ENCODE data around the gene RABGAP1.
"Not testable (repeated sequence)": the region's sequence is repeated elsewhere in the genome, so short reads cannot be mapped to it uniquely, and the experiment has no call there.

RABGAP1 gene

DNA sequence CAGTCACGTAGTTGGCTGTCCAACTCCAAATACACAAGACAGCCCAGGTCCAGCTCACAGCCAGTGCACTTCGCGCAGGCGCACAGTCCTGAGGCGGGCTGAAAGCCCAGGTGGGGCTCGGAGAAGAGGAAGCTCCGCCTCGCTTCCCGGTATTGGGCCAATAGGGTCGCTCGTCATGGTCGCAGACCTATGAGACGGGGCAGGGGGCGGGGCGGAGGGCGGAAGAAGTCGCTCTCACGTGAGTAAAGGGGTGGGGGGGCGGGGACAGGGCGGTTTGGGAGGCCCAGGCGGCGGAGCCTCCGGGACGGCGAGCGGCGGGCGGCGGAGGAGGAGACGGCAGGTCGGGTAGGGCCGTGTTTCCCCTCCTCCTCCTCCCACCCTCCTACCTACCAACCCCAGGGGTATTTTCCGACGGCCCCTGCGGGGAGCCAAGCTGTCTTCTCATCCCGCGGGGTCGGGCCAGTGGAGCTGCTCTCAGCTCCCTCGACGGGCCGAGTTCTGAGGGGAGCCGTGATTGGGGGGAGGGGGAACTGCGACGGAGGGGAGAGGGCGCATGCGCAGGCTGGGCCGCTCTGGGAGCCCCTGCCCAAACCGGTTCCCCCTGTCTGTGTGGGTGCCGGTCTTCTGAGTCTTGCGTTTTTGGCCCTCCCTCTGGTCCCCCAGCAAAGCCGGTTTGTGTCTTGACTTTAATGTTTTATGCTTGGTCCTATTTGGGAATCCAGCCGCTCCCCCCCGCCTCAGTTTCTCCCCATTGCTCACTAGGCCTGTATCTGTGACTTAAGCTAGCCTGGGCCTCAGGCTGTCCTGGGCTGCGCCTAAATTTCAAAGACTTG lies at the start of gene RABGAP1:
TSS of gene RABGAP1 (plus strand) at position 272 of the 833 bp plus-strand sequence. CDS start 16,040 bp downstream, outside the sequence.
- TF ChIP-seq, protein P1, sequence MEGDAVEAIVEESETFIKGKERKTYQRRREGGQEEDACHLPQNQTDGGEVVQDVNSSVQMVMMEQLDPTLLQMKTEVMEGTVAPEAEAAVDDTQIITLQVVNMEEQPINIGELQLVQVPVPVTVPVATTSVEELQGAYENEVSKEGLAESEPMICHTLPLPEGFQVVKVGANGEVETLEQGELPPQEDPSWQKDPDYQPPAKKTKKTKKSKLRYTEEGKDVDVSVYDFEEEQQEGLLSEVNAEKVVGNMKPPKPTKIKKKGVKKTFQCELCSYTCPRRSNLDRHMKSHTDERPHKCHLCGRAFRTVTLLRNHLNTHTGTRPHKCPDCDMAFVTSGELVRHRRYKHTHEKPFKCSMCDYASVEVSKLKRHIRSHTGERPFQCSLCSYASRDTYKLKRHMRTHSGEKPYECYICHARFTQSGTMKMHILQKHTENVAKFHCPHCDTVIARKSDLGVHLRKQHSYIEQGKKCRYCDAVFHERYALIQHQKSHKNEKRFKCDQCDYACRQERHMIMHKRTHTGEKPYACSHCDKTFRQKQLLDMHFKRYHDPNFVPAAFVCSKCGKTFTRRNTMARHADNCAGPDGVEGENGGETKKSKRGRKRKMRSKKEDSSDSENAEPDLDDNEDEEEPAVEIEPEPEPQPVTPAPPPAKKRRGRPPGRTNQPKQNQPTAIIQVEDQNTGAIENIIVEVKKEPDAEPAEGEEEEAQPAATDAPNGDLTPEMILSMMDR (conservative IDR thresholded peaks at IDR 0.05; ENCODE audit: low read depth, low read length), result no peak
- H3K4me3 ChIP-seq (ENCODE audit: low read length), result peak within 1 kb of the TSS; percentile 85

DNA sequence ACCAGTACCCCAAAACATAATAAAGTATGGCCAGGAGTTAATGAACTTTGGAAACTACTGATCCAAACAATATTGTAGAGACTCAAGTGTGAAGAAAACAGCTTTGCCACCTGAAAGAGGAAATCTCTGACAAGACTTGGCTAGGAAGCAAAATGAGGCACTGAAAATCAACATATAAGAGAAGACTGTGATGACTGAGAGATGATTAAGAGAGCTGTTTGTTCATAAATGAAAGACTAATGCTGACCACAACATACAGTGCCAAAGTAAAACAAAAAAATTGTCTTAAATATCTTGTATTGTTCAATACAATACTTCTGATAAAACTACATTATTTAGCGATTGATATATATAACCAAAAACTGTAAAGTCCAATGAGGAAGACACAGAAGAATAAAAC lies 42.9 kb upstream of the RABGAP1 start:
- TF ChIP-seq, protein P1 (conservative IDR thresholded peaks at IDR 0.05; ENCODE audit: low read depth, low read length), result no peak
- DNase-seq (ENCODE audit: low read depth), result no peak
- no peak overlapping the region for H3K4me3 ChIP-seq (ENCODE audit: low read length)

More for the DNA sequence above, at the start of gene RABGAP1:
- peak; percentile 92 for DNase-seq (ENCODE audit: low read depth)

DNA sequence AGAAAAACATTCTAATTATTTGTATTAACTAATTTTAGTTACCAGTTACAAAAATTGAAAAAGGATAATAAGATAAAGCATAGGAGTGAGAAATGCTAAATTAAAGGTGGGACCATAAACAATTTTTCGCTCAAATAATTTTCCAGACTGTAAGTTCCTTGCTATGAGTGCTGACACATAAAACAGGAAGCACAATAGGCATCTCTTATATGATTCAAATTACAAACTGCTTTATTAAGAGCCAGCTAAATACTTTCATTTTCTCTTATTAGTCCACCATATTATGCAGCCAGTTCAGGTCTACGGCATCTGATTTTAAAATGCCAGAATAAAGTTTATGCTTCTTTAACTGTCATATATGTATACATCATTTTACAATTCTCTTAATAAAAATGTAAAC lies 40.0 kb upstream of the RABGAP1 start:
- H3K4me3 ChIP-seq (ENCODE audit: low read length), result no peak overlapping the region
- TF ChIP-seq, protein P1 (conservative IDR thresholded peaks at IDR 0.05; ENCODE audit: low read depth, low read length), result no peak
- DNase-seq (ENCODE audit: low read depth), result no peak

DNA sequence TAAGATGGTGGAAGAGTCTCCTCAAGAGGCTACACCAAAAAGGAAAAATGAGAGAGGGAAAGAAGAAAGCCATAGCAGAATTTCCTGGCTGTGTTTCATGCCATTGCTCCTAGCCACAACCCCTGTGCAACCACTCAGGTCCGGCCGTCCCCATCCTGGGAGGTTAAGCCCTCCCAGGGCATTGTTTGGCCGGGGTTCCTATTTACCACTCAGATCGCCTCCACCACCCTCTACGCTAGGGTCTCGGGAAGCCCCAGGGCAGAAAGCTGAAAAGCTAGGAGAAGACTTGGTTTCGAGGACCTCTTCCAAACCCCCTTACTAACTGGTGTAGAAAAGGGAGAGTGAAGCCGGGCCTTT lies 36.4 kb upstream of the RABGAP1 start:
- DNase-seq (ENCODE audit: low read depth), result peak; percentile 6
- H3K4me3 ChIP-seq (ENCODE audit: low read length), result peak overlapping the region; percentile 92
- TF ChIP-seq, protein P1 (conservative IDR thresholded peaks at IDR 0.05; ENCODE audit: low read depth, low read length), result no peak

DNA sequence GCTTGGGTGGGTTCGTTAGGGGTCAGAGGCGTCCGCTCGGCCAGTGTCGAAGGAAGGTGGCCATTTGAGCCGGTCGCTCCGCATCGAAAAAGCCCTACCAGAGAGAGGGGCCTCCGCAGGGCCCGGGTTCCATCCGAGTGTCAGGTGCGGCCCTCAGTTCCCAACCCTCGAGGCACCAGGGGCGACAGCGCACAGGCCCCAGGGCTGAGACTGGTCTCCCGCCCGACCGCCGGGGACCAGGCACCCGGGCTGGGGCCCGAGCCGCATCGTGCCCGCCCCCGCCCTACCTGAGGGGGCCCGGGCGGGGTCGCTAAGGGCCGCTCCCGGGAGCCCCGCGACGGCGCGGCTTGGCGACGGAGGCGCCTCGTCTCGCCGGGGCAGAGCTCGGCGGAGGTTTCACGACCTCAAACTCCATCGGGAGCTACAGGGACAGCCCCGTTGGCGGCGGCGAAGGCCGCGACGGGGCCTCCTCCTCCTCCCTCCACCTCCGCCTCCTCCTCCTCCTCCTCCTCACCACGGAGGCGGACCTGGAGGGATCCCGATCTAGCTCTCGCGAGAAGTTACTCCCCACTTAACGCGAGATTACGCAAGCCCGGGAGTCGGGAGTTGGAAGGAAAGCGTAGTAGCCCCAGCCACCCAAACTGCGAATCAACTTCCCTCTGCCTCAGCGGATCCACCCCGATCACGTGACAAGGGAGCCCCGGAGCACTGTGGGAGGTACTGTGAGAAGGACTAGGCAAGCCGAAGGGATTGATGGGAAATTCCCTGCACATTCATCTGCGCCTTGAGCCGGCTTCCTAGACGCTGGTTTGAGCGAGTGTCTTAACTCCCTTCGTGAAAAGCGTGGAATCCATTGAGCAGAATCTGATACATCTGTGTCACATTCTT lies 35.8 kb upstream of the RABGAP1 start, which contains the start of gene RC3H2:
TSS of gene RC3H2 (minus strand) at position 537 of the 888 bp plus-strand sequence. CDS start 7,850 bp downstream, outside the sequence.
- H3K4me3 ChIP-seq (ENCODE audit: low read length), result peak within 1 kb of the TSS; percentile 92
- TF ChIP-seq, protein P1 (conservative IDR thresholded peaks at IDR 0.05; ENCODE audit: low read depth, low read length), result no peak
- peak; percentile 99 for DNase-seq (ENCODE audit: low read depth)

DNA sequence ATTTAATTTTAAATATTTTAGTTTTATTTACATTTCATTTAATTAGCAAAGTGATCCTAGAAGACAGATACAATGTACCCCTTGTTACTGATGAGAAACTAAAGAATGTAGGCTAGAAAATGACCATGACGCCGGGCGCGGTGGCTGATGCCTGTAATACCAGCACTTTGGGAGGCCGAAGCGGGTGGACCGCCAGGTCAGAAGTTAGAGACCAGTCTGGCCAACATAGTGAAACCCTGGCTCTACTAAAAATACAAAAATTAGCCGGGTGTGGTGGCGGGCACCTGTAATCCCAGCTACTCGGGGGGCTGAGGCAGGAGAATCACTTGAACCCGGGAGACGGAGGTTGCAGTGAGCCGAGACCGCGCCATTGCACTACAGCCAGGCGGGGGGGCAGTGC lies 34.7 kb upstream of the RABGAP1 start:
- not testable (repeated sequence) for DNase-seq (ENCODE audit: low read depth); H3K4me3 ChIP-seq (ENCODE audit: low read length)

DNA sequence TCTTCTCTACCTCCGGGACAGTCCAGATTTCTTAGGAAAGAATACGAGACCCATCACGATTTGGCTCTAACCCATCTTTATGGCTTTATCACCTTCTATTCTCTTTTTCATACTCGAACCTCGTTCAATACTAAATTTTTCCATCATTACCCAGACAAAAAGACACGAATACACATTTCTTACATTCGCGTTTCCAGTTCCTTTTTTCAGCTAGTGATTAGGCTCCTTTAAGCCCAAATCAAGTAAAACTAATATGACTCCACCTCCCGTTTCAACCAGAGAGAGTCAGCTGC lies 28.2 kb upstream of the RABGAP1 start:
- peak overlapping the region; percentile 87 for H3K4me3 ChIP-seq (ENCODE audit: low read length)
- TF ChIP-seq, protein P1 (conservative IDR thresholded peaks at IDR 0.05; ENCODE audit: low read depth, low read length), result no peak
- DNase-seq (ENCODE audit: low read depth), result no peak

All from retinal pigment epithelial cell (primary cell).